ENCODE data around the gene HAPLN3.

Gene HAPLN3

DNA sequence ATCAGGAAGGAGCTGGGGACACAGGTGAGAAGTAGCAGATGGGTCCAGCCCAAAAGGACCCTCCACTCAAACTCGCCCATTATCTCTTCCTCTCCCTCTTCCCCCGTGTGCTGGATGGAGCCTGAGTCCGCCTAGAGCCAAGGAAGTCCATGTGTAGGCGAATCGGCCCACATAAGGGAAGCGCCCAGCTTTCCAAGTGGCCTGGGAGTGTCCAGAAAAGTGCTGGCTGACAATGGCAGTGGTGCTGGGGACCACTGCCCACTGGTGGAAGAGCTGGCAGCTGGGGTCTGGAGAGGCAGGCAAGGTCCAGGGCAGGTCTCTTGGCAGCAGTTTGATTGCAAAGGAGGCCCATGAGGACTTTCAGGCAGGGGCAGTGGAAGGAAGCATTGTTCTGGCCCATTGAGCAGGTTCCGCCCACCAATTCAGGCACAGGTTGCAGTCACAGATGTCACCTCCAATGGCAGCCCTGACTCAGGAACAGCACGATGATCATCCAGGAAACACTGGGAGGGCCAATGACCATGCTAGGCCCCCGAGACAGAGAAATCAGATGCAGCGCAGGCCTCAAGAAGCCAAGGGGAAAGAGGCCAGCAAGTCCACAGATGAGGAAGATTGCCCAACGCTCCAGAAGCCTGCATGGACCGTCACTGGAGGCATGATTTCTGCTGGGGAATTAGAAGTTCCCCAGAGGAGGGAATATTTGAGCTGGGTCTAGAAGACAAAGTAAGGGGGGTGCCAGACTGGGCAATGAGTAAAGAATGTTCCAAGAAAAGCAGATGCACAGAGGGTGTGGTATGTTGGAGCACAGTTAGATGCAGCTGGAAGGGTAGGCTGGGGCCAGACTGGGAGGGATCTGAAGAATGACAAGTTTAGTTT lies 14.8 kb upstream of the HAPLN3 start:
- DNase-seq, result no peak

GRCh38 chr15:88908697-88909621 lies 13.6 kb upstream of the HAPLN3 start:
- DNase-seq, result no peak

- no peak for DNase-seq
Observed at GRCh38 chr15:88908123-88908522, 12.8 kb upstream of the HAPLN3 start.

- no peak for DNase-seq
Observed at GRCh38 chr15:88907111-88907510, 11.8 kb upstream of the HAPLN3 start.

DNA sequence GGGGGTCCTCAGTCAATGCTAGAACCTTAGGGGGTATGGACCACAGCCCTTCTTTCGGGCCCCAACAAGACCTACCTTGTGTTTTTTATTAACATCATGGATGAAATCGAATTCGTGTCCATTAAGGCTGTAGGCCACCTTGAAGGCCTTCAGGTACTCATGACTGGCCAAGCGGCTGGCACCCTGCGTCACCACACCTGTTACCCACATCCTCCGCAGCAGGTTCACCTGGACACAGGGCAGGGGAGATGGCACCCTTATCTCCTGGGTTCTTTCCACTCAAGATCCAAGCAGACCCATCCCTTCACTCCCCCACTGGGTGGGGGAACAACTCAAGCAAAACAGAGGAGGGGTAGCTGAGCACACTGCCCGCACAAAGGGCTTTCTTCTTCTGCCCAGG lies 11.2 kb upstream of the HAPLN3 start:
- no peak for DNase-seq

- DNase-seq, result no peak
Observed at GRCh38 chr15:88906130-88906529, 10.8 kb upstream of the HAPLN3 start.

DNA sequence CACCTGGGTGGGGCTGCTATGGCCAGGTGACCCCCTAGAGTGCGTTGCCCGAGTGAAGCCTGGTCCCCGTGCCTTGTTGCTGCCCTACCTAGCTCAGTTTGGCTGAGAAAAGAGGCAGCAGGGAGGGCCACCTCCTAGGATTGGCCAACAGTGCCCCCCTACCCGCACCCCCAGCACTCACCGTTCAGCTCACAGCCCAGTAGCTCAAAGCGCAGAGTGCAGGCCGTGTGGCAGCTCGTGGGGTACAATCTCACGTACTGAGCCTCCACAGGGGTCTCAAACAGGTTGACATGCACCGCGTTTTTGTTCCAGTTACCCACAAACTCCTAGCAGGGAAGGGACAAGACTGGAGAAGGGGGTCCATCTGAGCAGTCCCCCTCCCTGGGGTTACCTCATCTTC lies 10.2 kb upstream of the HAPLN3 start:
- no peak for DNase-seq

GRCh38 chr15:88904624-88905327 lies 9.4 kb upstream of the HAPLN3 start:
- peak; percentile 93 for DNase-seq

- DNase-seq, result no peak
Observed at GRCh38 chr15:88904257-88904623, 8.9 kb upstream of the HAPLN3 start.

DNA sequence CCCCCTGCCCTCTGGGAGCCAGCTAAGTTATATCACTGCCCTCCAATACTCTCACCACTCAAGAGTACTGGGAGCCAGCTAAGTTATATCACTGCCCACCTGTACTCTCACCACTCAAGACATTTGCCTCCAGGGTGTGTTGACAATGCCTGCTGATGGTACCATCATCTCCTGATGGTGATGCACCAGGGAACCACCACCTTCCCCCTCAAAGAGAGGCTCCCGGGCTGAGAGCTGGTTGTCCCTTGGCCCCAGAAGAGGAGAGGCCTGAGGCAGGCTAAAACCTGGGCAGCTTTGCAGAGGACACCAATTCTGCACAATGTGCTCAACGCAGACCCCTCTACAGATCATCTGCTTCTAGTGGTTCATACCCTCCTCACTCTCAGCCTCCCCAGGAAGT lies 7.5 kb upstream of the HAPLN3 start:
- no peak for DNase-seq

DNA sequence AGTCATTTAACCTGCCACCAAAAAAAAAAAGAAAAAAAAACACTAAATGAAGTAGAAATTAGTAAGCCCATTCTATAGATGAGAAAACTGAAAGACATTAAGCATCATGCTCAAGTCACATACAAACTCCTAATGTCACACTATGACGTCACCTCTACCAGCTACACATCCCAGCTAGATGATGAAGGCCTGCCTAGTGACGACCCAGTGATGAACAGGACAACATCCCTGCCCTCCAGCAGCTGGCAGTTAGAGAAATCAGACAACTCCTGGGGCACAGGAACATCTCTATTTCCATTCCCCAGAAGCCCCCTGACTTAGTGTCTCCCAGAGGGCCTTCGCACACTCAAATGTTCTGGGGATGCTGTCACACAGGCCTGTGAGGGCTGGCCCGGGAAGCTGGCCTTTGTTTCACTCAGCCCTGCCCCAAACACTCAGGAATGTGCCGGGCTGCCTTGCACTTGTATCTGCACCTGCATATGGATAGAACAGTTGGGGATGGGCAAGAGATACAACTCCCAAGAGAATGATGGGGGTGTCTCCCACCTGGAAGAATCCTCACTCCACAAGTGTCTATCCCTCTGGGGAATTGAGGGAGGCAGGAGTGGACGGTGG lies 7.0 kb upstream of the HAPLN3 start:
- DNase-seq, result no peak

DNA sequence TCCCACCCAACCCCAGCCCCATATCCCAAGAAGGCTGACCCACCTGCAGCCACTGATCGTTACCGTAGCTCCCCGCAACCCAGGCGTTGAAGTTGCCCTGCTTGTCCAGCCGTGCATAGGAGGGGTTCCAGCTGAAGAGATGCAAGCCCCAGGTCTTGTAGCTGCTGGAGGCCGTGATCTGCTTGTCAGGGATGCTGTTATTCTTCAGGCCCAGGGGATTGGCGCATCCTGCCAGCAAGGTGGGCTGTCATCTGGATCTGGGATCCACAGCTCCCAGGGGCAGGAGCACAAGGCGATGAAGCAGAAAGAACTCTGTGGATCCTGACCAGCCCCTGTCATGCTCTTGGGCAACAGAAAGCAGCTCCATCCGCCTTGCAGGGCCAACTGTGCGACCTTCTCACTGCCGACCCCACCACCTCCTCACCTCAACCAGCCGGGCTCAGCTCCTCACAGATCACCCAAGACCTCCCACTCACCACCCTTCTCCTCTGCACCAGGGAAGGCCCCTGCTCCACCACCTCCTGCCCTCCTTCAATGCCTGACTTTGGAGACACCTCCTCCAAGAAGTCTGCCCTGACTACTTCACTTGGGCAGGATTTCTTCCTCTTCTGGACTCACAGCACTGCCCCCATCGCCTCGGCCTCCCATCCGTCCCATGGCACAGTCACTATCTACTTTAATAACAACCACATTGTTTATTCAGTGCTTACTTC lies 6.3 kb upstream of the HAPLN3 start:
- no peak for DNase-seq

DNA sequence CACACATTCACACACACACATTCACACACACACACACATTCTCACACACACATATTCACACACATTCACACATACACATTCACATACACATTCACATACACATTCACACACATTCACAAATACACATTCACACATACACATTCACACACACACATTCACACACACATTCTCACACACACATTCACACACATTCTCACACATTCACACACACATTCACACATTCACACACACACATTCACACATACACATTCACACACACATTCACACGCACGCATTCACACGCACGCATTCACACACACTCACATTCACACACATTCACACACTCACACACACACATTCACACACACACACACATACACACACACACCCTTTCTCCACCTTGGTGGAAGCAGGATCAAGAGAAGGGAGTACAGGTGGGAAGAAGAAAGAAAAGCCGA lies 5.7 kb upstream of the HAPLN3 start:
- no peak for DNase-seq

DNA sequence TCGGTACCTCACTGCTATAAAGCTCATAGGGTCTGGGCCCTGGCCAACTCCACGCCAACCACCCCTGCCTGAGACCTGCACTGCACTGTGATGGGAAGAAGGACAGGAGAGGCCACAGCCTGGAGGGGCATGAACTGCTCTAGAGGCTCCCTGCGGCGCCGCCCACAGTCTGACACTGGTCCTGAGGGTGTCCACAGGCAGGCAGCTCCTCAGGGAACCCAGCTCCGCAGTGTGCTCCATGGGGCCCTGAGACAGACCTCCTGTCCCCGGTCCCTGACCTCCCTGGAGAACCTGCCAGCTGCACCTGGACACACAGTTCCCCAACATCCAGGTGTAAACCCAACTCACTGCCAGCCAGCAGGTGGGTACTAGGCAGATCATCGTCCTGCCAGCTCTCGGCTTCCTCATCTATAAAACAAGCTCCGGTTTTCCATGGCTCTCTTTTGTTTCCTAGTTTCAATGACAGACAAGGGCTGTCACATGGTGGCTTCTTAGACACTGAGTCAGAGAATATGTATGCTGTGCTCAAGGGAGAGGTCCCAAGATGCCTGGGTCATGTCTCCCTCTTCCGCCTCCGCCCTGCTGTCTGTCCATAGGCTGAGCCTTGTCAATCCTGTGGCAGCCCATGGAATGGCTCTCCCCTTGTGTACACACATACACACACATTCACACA lies 5.1 kb upstream of the HAPLN3 start:
- no peak for DNase-seq

DNA sequence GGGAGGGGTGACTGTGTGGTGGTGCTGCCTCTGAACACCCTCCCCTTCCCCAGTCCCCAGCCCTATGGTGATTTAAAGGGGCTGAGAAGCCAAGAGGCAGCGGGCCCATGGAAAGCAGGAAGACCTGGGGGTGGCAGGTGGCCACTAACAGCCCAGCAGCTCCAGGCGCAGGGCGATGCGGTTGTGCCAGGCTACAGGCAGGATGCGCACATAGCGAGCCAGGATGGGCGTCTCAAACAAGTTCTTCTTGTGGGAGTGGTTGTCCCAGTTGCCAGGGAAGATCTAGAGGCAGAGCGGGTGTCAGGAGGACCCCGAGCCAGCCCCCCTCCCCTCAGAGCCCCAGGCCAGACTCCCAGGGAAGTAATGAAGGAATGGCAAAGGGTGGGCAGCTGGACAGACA lies 3.9 kb upstream of the HAPLN3 start:
- no peak for DNase-seq

DNA sequence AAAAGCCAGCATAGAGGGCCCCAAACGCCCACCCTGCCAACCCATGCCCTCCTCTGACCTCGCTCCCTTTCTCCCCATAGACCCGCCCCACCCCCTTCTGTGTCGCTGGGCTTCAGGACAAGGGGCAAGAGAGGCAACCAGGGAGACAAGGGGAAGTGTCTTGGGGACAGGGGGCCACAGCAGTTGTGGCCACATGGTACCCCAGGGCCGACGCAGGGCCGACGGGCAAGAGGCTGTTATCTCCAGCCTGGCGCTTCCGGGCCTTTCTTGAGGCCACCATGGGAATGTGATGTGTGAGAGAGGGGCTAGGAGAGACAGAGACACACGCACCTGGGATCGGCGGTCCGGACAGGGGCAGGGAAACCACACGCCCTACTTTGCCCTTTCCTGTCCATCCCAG lies 3.4 kb upstream of the HAPLN3 start:
- DNase-seq, result no peak

DNA sequence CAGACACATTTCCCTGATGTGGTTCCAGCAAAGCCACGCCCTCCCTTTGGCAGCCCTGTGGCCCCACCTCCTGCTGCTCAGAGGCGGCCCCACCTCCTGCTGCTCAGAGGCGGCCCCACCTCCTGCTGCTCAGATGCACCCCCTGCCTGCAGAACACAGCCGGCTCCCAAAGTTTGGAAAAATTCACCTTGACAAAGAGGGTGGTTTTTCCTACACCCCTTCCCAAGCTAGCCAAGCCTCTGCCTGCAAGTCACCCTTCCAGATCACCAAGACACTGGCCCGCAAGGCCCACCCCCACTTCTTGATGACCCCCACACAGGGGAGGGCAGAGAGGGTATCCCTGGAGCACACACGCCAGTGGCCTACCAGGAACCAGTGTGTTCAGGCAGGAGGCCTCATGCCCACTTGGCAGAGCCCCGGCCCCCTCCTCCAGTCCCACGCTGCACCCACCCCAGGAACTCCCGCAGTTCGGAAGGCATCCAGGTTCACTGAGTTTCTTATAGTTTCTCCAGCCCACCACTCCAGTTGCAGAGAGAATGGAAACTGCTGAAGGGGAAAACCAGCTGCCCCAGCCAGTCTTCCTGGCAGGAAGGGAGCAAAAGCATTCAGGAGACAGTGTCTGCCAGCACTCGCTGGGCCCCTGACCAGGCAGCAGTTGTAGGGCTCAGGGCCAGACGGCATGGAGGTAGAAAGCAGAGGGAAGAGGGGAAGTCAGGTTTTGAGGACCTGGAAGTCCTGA lies 2.3 kb upstream of the HAPLN3 start:
- peak; percentile 65 for DNase-seq

- DNase-seq, result no peak
Observed at GRCh38 chr15:88897142-88897455, 1.8 kb upstream of the HAPLN3 start.

GRCh38 chr15:88896333-88897033 lies 1.1 kb upstream of the HAPLN3 start:
- DNase-seq, result no peak

- DNase-seq, result peak; percentile 88
Observed at GRCh38 chr15:88894348-88894818, 961 bp downstream of the HAPLN3 start.
